Karpas-422 (cell line): ENCODE measurements around the gene KRTAP13-2. TPM values are rescaled to one million over a fixed set of nuclear protein-coding genes. Genes with fewer than 3 reads are reported as not detected.

ENCODE experiments used
- DNase-seq: peaks from one replicate; pipeline ENCODE4 v3.0.0-alpha.2; 2015
- H2AFZ ChIP-seq: fragments of 200-600 bp; sonication (generic); 2 replicates; pipeline ENCODE4 v1.6.1; 2014; ENCODE audit warnings: antibody characterized with exemption, low read length, mixed read lengths
- H3K27ac ChIP-seq: fragments of 200-600 bp; sonication (generic); 2 replicates; pipeline ENCODE4 v1.5.1; 2014; ENCODE audit warnings: mild to moderate bottlenecking, low read length, moderate library complexity
- H3K27me3 ChIP-seq: fragments of 200-600 bp; sonication (generic); 2 replicates; pipeline ENCODE4 v1.6.1; 2014; ENCODE audit warnings: low read length, mixed read lengths
- H3K36me3 ChIP-seq: fragments of 200-600 bp; sonication (generic); 2 replicates; pipeline ENCODE4 v1.6.1; 2014; ENCODE audit warnings: low read length, mixed read lengths; ENCODE audit not compliant: insufficient read depth
- H3K4me1 ChIP-seq: fragments of 200-600 bp; sonication (generic); 2 replicates; pipeline ENCODE4 v1.6.1; 2014; ENCODE audit warnings: mild to moderate bottlenecking, low read length, mixed read lengths
- H3K4me2 ChIP-seq: fragments of 200-600 bp; sonication (generic); 2 replicates; pipeline ENCODE4 v1.6.1; 2014; ENCODE audit warnings: low read length, low read depth, mild to moderate bottlenecking; ENCODE audit not compliant: poor library complexity, severe bottlenecking
- H3K4me3 ChIP-seq: fragments of 200-600 bp; sonication (generic); 2 replicates; pipeline ENCODE4 v1.5.1; 2014; ENCODE audit warnings: mild to moderate bottlenecking, antibody characterized with exemption, low read length, mixed read lengths
- H3K79me2 ChIP-seq: fragments of 200-600 bp; sonication (generic); 2 replicates; pipeline ENCODE4 v1.6.1; 2014; ENCODE audit warnings: mild to moderate bottlenecking, low read length, mixed read lengths
- H3K9ac ChIP-seq: fragments of 200-600 bp; sonication (generic); 2 replicates; pipeline ENCODE4 v1.6.0; 2014; ENCODE audit warnings: low read length
- H3K9me2 ChIP-seq: fragments of 200-600 bp; sonication (generic), shearing (Covaris generic); replicated peaks from 2 replicates; pipeline ENCODE4 v1.6.0; 2014; ENCODE audit warnings: mild to moderate bottlenecking, low read length, moderate library complexity; ENCODE audit not compliant: insufficient read depth
- H3K9me3 ChIP-seq: fragments of 300-700, 200-600 bp; sonication (generic); 2 replicates; pipeline ENCODE4 v1.6.1; 2014; ENCODE audit warnings: low read length, mixed read lengths
- H4K20me1 ChIP-seq: fragments of 200-600 bp; sonication (generic); 2 replicates; pipeline ENCODE4 v1.6.1; 2014; ENCODE audit warnings: mild to moderate bottlenecking, antibody characterized with exemption, low read length, low read depth; ENCODE audit not compliant: insufficient read depth
- total RNA-seq: library from RNA; depleted of rRNA; stranded (reverse); fragments of >200 nt; shearing (Covaris generic); gene quantifications from 2 replicates; pipeline ENCODE4 v1.2.3, GENCODE V29; 2014; ENCODE audit warnings: low replicate concordance; rRNA removed

The KRTAP13-2 gene, protein sequence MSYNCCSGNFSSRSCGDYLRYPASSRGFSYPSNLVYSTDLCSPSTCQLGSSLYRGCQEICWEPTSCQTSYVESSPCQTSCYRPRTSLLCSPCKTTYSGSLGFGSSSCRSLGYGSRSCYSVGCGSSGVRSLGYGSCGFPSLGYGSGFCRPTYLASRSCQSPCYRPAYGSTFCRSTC
- not detected in 2 replicates for total RNA-seq

DNA sequence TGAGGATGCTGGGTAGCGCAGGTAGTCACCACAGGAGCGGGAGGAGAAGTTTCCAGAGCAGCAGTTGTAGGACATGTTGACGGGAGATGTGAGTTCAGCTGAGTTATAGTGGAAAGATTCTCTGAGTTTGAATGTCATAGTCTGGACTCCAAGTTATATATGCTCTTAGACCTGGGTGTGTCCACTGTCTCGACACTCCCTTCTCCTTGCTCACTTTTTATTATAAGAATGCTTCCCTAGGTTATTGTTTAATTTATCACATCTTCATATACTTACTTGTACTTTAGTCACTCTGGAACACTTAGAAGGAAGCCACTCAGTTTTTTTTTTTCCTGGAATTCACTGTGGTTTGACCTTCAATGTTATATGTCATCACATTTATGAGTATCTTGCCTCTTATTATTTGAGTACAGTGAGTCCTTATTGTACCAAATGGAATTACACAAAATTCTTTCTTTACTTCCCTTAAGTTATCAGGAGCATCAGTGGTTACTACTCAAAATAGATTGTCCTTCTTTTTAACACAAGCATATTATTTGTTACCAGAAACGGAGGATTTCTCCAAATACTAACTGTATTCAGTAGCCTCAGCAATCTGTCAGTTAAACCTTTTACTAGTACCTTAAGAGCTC, at the start of gene KRTAP13-2:
TSS of gene KRTAP13-2 (minus strand) at position 133 of the 632 bp plus-strand sequence. CDS start at position 75, 58 bp downstream.
- H3K9me2 ChIP-seq: no peaks in the 10 kb centered on the region
- no peak within 1 kb of the TSS for H3K9ac ChIP-seq
- H3K27me3 ChIP-seq: no peaks in the 10 kb centered on the region
- H2AFZ ChIP-seq: no peak within 1 kb of the TSS
- H3K27ac ChIP-seq: no peak within 1 kb of the TSS
- no peak for DNase-seq
- no peaks in the 10 kb centered on the region for H3K79me2 ChIP-seq
- H3K36me3 ChIP-seq: no peaks in the 10 kb centered on the region
- no peak within 1 kb of the TSS for H3K4me2 ChIP-seq
- H3K9me3 ChIP-seq: no peaks in the 10 kb centered on the region
- H4K20me1 ChIP-seq: no peaks in the 10 kb centered on the region
- no peaks in the 10 kb centered on the region for H3K4me1 ChIP-seq
- H3K4me3 ChIP-seq: no peak within 1 kb of the TSS

DNA sequence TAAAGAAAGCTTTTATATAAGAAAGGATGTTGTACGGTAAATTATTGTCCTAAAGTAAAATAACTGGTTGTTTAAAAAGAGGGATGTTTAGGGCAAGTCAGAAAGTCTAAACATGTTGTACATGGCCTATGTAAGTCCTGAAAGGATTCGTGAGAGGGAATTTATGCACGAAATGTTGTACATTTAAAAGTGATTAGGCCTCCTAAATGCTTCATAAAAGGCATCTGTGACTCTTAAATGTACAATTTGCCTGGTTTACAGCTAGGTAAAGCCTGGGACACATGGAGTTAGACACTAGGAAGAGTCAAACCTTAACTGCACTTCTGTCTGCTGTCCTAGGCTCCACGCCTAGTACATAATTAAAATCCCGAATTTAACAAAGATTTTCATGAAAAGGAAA, 43.9 kb upstream of the KRTAP13-2 start:
- Histone ChIP-seq H3K27ac (no peak overlapping the region), H3K79me2 (no peaks in the 10 kb centered on the region), H3K4me3 (no peak overlapping the region), H2AFZ (no peak overlapping the region), H4K20me1 (no peaks in the 10 kb centered on the region), H3K36me3 (no peaks in the 10 kb centered on the region), H3K4me1 (no peaks in the 10 kb centered on the region), H3K4me2 (no peak overlapping the region), H3K9me2 (no peaks in the 10 kb centered on the region), H3K9me3 (no peaks in the 10 kb centered on the region; the same call in 1 of the 2 replicates), H3K9ac (no peak overlapping the region), H3K27me3 (no peaks in the 10 kb centered on the region)
- DNase-seq: no peak

DNA sequence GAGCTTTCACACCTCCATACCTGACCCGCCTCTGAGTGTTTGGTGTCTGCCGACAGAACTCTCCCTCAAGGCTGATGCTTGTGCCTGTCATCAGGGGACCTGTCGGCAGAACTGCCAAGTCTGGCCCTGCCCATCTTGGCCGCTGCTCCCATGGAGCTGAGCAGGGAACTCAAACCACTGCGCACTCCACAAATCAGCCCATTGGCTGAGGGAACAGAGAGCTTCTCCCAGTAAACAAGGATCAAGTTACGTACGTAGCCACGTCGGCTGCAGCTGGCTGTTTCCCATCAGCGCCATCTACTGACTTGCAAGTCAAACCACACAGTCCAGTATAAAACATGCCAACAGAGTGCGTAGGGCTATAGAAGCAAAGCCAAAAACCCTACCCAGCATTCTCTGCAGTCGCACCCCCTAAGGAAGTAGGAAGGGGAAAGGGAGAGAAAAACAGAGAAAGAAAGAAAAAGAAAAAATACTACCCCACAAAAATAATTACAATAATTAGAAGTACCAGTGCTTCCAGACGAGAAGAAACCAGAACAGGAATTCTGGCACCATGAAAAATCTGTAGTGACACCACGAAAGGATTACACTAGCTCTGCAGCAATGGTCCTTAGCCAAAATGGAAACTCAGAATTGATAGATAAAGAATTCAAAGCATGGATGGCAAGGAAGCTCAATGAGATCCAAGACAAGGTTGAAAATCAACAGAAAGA, 36.9 kb upstream of the KRTAP13-2 start:
- Histone ChIP-seq H3K27me3 (no peaks in the 10 kb centered on the region), H3K4me1 (no peaks in the 10 kb centered on the region), H3K4me3 (no peak overlapping the region), H3K9me3 (peaks cover 6% of the 10 kb centered on the region; the same call in 1 of the 2 replicates), H2AFZ (no peak overlapping the region), H4K20me1 (no peaks in the 10 kb centered on the region), H3K9ac (no peak overlapping the region), H3K4me2 (no peak overlapping the region), H3K27ac (no peak overlapping the region), H3K36me3 (no peaks in the 10 kb centered on the region), H3K9me2 (no peaks in the 10 kb centered on the region), H3K79me2 (no peaks in the 10 kb centered on the region)
- peak; percentile 75 for DNase-seq

DNA sequence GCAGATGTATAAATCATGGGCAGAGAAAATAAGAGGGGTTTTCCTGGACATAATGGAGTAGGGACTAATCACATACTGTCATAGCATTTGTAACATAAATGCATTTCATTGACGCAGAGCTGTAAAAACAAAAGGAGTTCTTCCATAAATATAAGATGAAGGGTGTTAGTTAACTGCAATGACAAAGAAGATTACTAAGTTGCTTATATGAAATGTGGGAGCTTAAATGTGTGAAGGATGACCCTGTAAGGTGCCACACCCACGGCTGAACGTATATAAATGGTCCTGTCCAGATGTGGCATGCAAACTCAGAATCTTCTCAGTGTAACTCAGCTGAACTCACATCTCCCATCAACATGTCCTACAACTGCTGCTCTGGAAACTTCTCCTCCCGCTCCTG, 23.7 kb upstream of the KRTAP13-2 start, which contains the start of gene KRTAP13-1:
TSS of gene KRTAP13-1 (plus strand) at position 301 of the 400 bp plus-strand sequence. CDS start at position 357, 56 bp downstream.
- H3K9ac ChIP-seq: no peak within 1 kb of the TSS
- no peaks in the 10 kb centered on the region for H4K20me1 ChIP-seq
- no peaks in the 10 kb centered on the region for H3K27me3 ChIP-seq
- no peak within 1 kb of the TSS for H2AFZ ChIP-seq
- H3K4me3 ChIP-seq: no peak within 1 kb of the TSS
- H3K9me3 ChIP-seq: no peaks in the 10 kb centered on the region
- no peaks in the 10 kb centered on the region for H3K79me2 ChIP-seq
- no peaks in the 10 kb centered on the region for H3K36me3 ChIP-seq
- no peak within 1 kb of the TSS for H3K4me2 ChIP-seq
- no peak within 1 kb of the TSS for H3K27ac ChIP-seq
- no peak for DNase-seq
- H3K4me1 ChIP-seq: no peaks in the 10 kb centered on the region
- H3K9me2 ChIP-seq: no peaks in the 10 kb centered on the region

DNA sequence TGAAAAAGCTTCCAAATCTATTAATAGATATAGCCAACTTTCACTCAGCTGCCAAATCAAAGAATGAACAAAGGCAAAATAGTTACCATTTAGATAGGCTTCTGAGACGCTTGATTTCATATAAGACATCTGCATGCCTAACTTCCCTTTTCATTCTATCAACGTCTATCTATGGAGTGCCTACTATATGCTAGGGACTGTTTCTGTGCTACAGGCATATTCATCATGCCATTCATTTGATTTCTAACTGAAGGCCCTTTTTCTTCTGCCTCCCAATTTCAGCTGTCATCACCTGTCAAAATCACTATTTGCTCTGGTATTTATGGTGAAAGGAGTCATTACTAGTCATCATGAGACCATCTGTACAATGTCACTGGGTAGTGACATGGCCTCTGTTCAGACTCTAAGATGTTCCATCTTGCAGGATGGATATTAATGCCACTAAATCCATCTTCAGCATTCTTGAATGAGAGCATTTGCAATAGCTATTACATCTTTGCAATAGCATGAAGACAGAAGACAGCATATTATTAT, 19.5 kb upstream of the KRTAP13-2 start:
- H3K4me3 ChIP-seq: no peak overlapping the region
- H3K27ac ChIP-seq: no peak overlapping the region
- DNase-seq: no peak
- no peaks in the 10 kb centered on the region for H3K4me1 ChIP-seq
- H4K20me1 ChIP-seq: no peaks in the 10 kb centered on the region
- no peaks in the 10 kb centered on the region; the same call in 1 of the 2 replicates for H3K9me3 ChIP-seq
- H2AFZ ChIP-seq: no peak overlapping the region
- H3K9ac ChIP-seq: no peak overlapping the region
- no peaks in the 10 kb centered on the region for H3K79me2 ChIP-seq
- H3K27me3 ChIP-seq: no peaks in the 10 kb centered on the region
- H3K9me2 ChIP-seq: no peaks in the 10 kb centered on the region
- no peak overlapping the region for H3K4me2 ChIP-seq
- H3K36me3 ChIP-seq: no peaks in the 10 kb centered on the region

DNA sequence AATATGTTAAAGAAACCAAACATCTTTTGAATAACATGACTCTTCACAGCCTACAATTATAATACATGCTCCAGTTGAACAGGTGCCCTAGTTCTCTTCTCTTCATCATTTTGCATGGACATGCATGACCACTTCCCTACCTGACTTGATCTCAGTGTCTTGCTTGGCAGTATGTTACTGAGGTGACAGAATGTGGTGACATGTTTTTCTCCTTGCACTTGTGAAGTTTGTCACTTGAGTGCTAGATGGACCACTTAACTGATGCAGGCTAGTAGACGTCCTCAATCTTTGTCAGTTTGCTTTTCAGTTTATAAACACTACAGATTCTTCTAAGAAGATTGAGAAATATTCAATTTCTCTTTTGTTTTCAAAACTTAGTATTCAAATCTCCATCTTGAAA, 10.1 kb upstream of the KRTAP13-2 start:
- H3K4me1 ChIP-seq: no peaks in the 10 kb centered on the region
- no peak overlapping the region for H3K27ac ChIP-seq
- H3K79me2 ChIP-seq: no peaks in the 10 kb centered on the region
- H4K20me1 ChIP-seq: no peaks in the 10 kb centered on the region
- H3K27me3 ChIP-seq: no peaks in the 10 kb centered on the region
- no peak overlapping the region for H3K4me2 ChIP-seq
- H2AFZ ChIP-seq: no peak overlapping the region
- H3K9me3 ChIP-seq: 0 out of 2 replicates have a peak, but pooled peaks cover 3% of the 10 kb centered on the region
- H3K36me3 ChIP-seq: no peaks in the 10 kb centered on the region
- DNase-seq: no peak
- H3K4me3 ChIP-seq: no peak overlapping the region
- no peak overlapping the region for H3K9ac ChIP-seq
- no peaks in the 10 kb centered on the region; the same call in 1 of the 2 replicates for H3K9me2 ChIP-seq

DNA sequence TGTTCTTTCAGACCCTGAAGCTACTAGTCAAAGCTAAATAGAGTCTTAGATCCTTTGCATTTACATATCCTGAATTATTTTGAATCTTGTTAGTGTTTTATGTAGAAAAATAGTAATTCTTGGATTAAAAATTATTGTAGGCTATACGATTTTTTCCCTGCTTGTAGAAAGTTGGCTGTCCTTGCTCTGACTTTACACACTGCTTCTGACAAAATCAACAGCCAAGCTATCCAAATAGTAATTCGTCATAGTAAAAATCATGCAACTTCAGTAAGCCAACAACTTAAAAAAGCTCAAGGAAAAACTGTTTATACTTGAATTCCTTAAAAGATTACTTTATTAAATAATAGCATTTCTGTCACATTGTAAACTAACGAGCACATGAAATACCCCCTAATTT, 16.2 kb downstream of the KRTAP13-2 start:
- H3K4me2 ChIP-seq: no peak overlapping the region
- no peaks in the 10 kb centered on the region for H3K9me2 ChIP-seq
- no peaks in the 10 kb centered on the region for H3K79me2 ChIP-seq
- H3K36me3 ChIP-seq: no peaks in the 10 kb centered on the region
- peaks cover 5% of the 10 kb centered on the region; the same call in 1 of the 2 replicates for H3K9me3 ChIP-seq
- H3K27me3 ChIP-seq: no peaks in the 10 kb centered on the region
- no peaks in the 10 kb centered on the region for H4K20me1 ChIP-seq
- DNase-seq: no peak
- H3K4me3 ChIP-seq: no peak overlapping the region
- H3K4me1 ChIP-seq: no peaks in the 10 kb centered on the region
- no peak overlapping the region for H3K27ac ChIP-seq
- H2AFZ ChIP-seq: no peak overlapping the region
- no peak overlapping the region for H3K9ac ChIP-seq
